Keratinocyte (primary cell): ENCODE data around the gene SHC3. TPM values are rescaled to one million over a fixed set of nuclear protein-coding genes. Genes with fewer than 3 reads are reported as not detected.

Experiments used
- DNase-seq: peaks from one replicate; pipeline ENCODE4 v3.0.0-alpha.2; 2011; ENCODE audit warnings: low read depth, missing footprints, low spot score
- FAIRE-seq: peaks from 2 replicates; lab custom pipeline; 2011; peaks lifted over from hg19 to GRCh38; lab: Jason Lieb, UNC
- H2AFZ ChIP-seq: 2 replicates; pipeline ENCODE4 v1.6.0; 2012; ENCODE audit warnings: low read length, control low read depth, inconsistent platforms; ENCODE audit not compliant: control insufficient read depth
- H3K27ac ChIP-seq: 2 replicates; pipeline ENCODE4 v1.5.1; 2011; ENCODE audit warnings: low read length; ENCODE audit not compliant: control insufficient read depth, insufficient read depth
- H3K27me3 ChIP-seq: 3 replicates; pipeline ENCODE4 v1.6.0; 2011; ENCODE audit warnings: low read length; ENCODE audit not compliant: control insufficient read depth, insufficient read depth; ENCODE audit errors: extremely low read depth
- H3K36me3 ChIP-seq, 2 experiments: 2 replicates in 1 of 2; 3 replicates in 1 of 2; pipeline ENCODE4 v1.5.1; 2011; ENCODE audit warnings: low read length in 2 of 2, mild to moderate bottlenecking in 1 of 2; ENCODE audit not compliant: control insufficient read depth in 2 of 2, insufficient read depth in 2 of 2; ENCODE audit errors: extremely low read depth in 1 of 2
- H3K4me1 ChIP-seq: 3 replicates; pipeline ENCODE4 v1.5.1; 2011; ENCODE audit warnings: low read length; ENCODE audit not compliant: control insufficient read depth, insufficient read depth; ENCODE audit errors: extremely low read depth
- H3K4me2 ChIP-seq: 3 replicates; pipeline ENCODE4 v1.6.0; 2011; ENCODE audit warnings: low read depth, low read length; ENCODE audit not compliant: control insufficient read depth, insufficient read depth; ENCODE audit errors: extremely low read depth
- H3K4me3 ChIP-seq, 3 experiments: fragments of 200-600 bp in 1 of 3; sonication (generic) in 1 of 3; 2 replicates in 2 of 3; 3 replicates in 1 of 3; pipeline ENCODE4 v1.5.1; 2011 to 2016; ENCODE audit warnings: low read length in 3 of 3, mild to moderate bottlenecking in 3 of 3, control low read depth in 2 of 3, inconsistent platforms in 1 of 3, low read depth in 1 of 3, mixed read lengths in 1 of 3, mixed run types in 1 of 3, moderate library complexity in 1 of 3; ENCODE audit not compliant: control insufficient read depth in 2 of 3, insufficient read depth in 2 of 3; ENCODE audit errors: extremely low read depth in 1 of 3
- H3K79me2 ChIP-seq: 2 replicates; pipeline ENCODE4 v1.6.0; 2012; ENCODE audit warnings: low read length; ENCODE audit not compliant: control insufficient read depth, insufficient read depth
- H3K9ac ChIP-seq: 3 replicates; pipeline ENCODE4 v1.6.0; 2011; ENCODE audit warnings: low read length; ENCODE audit not compliant: control insufficient read depth, insufficient read depth; ENCODE audit errors: extremely low read depth
- H3K9me1 ChIP-seq: 3 replicates; pipeline ENCODE4 v1.6.0; 2011; ENCODE audit warnings: low read length; ENCODE audit not compliant: control insufficient read depth, insufficient read depth; ENCODE audit errors: extremely low read depth
- H3K9me3 ChIP-seq: 2 replicates; pipeline ENCODE4 v1.5.1; 2012; ENCODE audit warnings: low read depth, low read length; ENCODE audit not compliant: control insufficient read depth
- H4K20me1 ChIP-seq: 3 replicates; pipeline ENCODE4 v1.6.0; 2011; ENCODE audit warnings: low read length; ENCODE audit not compliant: control insufficient read depth, insufficient read depth; ENCODE audit errors: extremely low read depth
- CTCF ChIP-seq, 3 experiments: IDR thresholded peaks in 1 of 3; conservative IDR thresholded peaks in 1 of 3; optimal IDR thresholded peaks in 1 of 3; 2 replicates in 2 of 3; 3 replicates in 1 of 3; pipeline versions ENCODE3 to v1.5.1; 2011; ENCODE audit warnings: low read length in 3 of 3, mild to moderate bottlenecking in 3 of 3, moderate library complexity in 2 of 3, control low read depth in 1 of 3, inconsistent platforms in 1 of 3; ENCODE audit not compliant: insufficient read depth in 2 of 3; ENCODE audit errors: extremely low read depth in 1 of 3
- EZH2 ChIP-seq: IDR thresholded peaks from one replicate; pipeline ENCODE4 v1.6.1; 2012; ENCODE audit warnings: inconsistent platforms, mild to moderate bottlenecking, low read length, moderate library complexity
- dilution Hi-C: fragments of 300-500 bp; cut with MboI; formaldehyde crosslinking; loops from one replicate; pipeline ENCODE4 v1.7.0; 2020; ENCODE audit warnings: low sequenced_read_pairs; ENCODE audit not compliant: extremely low pct_ligation_motif_present
- polyA plus RNA-seq, 5 experiments: library from polyadenylated mRNA; depleted of rRNA in 3 of 5; stranded (reverse) in 3 of 5; stranded (forward) in 1 of 5; unstranded in 1 of 5; fragments of >200 nt; gene quantifications; 1 replicate in 1 of 5; 2 replicates in 3 of 5; 3 replicates in 1 of 5; pipeline versions ENCODE4 v1.2.1 to v1.2.3, GENCODE V29; 2011 to 2012; ENCODE audit warnings: missing spikeins in 2 of 5, low read depth in 1 of 5, low replicate concordance in 1 of 5

The SHC3 gene
- polyA plus RNA-seq, 1 donor (not counting 4 experiments of a cell fraction or from before 2014, with no cell fraction given), result 0.03 TPM

GRCh38 chr9:89186960-89187359, 8.3 kb upstream of the SHC3 start:
- Histone ChIP-seq H3K79me2 (no peaks in the 10 kb centered on the region), H3K9me1 (no peaks in the 10 kb centered on the region), H3K27ac (no peak overlapping the region), H3K4me1 (no peaks in the 10 kb centered on the region), H3K4me2 (no peak overlapping the region), H3K9ac (no peak overlapping the region), H3K9me3 (no peaks in the 10 kb centered on the region), H2AFZ (no peak overlapping the region), H3K27me3 (no peaks in the 10 kb centered on the region), H4K20me1 (no peaks in the 10 kb centered on the region), H3K36me3 (no peaks in the 10 kb centered on the region), H3K4me3 (no peak overlapping the region)
- dilution Hi-C loops, result no loop called here
- TF ChIP-seq CTCF (optimal IDR thresholded peaks at IDR 0.05 in 1 of 3, IDR thresholded peaks at IDR 0.05 in 1 of 3, conservative IDR thresholded peaks at IDR 0.05 in 1 of 3; ENCODE audit: extremely low read depth in 1 of 3, insufficient read depth in 2 of 3, low read length in 3 of 3), result no peak
- no peak for TF ChIP-seq EZH2
- FAIRE-seq, result no peak
- no peak for DNase-seq

- no peaks in the 10 kb centered on the region for H3K4me1 ChIP-seq
- H3K27me3 ChIP-seq, result no peaks in the 10 kb centered on the region
- dilution Hi-C loops, result no loop called here
- no peaks in the 10 kb centered on the region for H3K79me2 ChIP-seq
- H4K20me1 ChIP-seq, result no peaks in the 10 kb centered on the region
- no peaks in the 10 kb centered on the region for H3K9me1 ChIP-seq
- H3K27ac ChIP-seq, result no peak overlapping the region
- no peak overlapping the region for H3K9ac ChIP-seq
- no peaks in the 10 kb centered on the region for H3K9me3 ChIP-seq
- no peaks in the 10 kb centered on the region for H3K36me3 ChIP-seq
- no peak overlapping the region for H2AFZ ChIP-seq
- FAIRE-seq, result no peak
- no peak for DNase-seq
- H3K4me2 ChIP-seq, result no peak overlapping the region
- no peak overlapping the region for H3K4me3 ChIP-seq
- no peak for TF ChIP-seq CTCF (optimal IDR thresholded peaks at IDR 0.05 in 1 of 3, IDR thresholded peaks at IDR 0.05 in 1 of 3, conservative IDR thresholded peaks at IDR 0.05 in 1 of 3; ENCODE audit: extremely low read depth in 1 of 3, insufficient read depth in 2 of 3, low read length in 3 of 3)
- TF ChIP-seq EZH2, result no peak
These were observed 7.4 kb upstream of the SHC3 start for GRCh38 chr9:89185980-89186379.
